ENCODE measurements around the gene SPTAN1.

SPTAN1 gene

GRCh38 chr9:128633601-128634000, 81.2 kb downstream of the SPTAN1 start:
- no peak overlapping the region for H3K4me3 Mint-ChIP-seq
- peaks cover 48% of the 10 kb centered on the region for H3K36me3 Mint-ChIP-seq (ENCODE audit: low read depth)
- no peaks in the 10 kb centered on the region for H3K9me3 Mint-ChIP-seq
- TF ChIP-seq CTCF (IDR thresholded peaks at IDR 0.05) = no peak
- no peak for DNase-seq
- no peaks in the 10 kb centered on the region for H3K27me3 Mint-ChIP-seq (ENCODE audit: low read depth, poor library complexity)
- peak overlapping the region; percentile 66 for H3K27ac Mint-ChIP-seq
- H3K4me1 Mint-ChIP-seq = peaks cover 15% of the 10 kb centered on the region

GRCh38 chr9:128634111-128634510, 81.7 kb downstream of the SPTAN1 start:
- TF ChIP-seq CTCF (IDR thresholded peaks at IDR 0.05) = no peak
- H3K4me1 Mint-ChIP-seq = peaks cover 11% of the 10 kb centered on the region
- H3K27me3 Mint-ChIP-seq (ENCODE audit: low read depth, poor library complexity) = no peaks in the 10 kb centered on the region
- DNase-seq = no peak
- H3K27ac Mint-ChIP-seq = peak overlapping the region; percentile 66
- no peaks in the 10 kb centered on the region for H3K9me3 Mint-ChIP-seq
- H3K4me3 Mint-ChIP-seq = no peak overlapping the region
- H3K36me3 Mint-ChIP-seq (ENCODE audit: low read depth) = peaks cover 48% of the 10 kb centered on the region

GRCh38 chr9:128634651-128635262, 82.4 kb downstream of the SPTAN1 start:
- DNase-seq = no peak
- TF ChIP-seq CTCF (IDR thresholded peaks at IDR 0.05) = no peak
- Mint-ChIP-seq H3K9me3 (no peaks in the 10 kb centered on the region), H3K36me3 (ENCODE audit: low read depth) (peaks cover 47% of the 10 kb centered on the region), H3K4me3 (no peak overlapping the region), H3K27me3 (ENCODE audit: low read depth, poor library complexity) (no peaks in the 10 kb centered on the region), H3K4me1 (peaks cover 5% of the 10 kb centered on the region), H3K27ac (peak overlapping the region; percentile 72)

GRCh38 chr9:128635266-128636023, 83.1 kb downstream of the SPTAN1 start:
- no peaks in the 10 kb centered on the region for H3K9me3 Mint-ChIP-seq
- H3K4me3 Mint-ChIP-seq = no peak overlapping the region
- H3K27ac Mint-ChIP-seq = peak overlapping the region; percentile 72
- H3K36me3 Mint-ChIP-seq (ENCODE audit: low read depth) = peaks cover 47% of the 10 kb centered on the region
- no peaks in the 10 kb centered on the region for H3K27me3 Mint-ChIP-seq (ENCODE audit: low read depth, poor library complexity)
- H3K4me1 Mint-ChIP-seq = peaks cover 5% of the 10 kb centered on the region
- peak; percentile 60 for TF ChIP-seq CTCF (IDR thresholded peaks at IDR 0.05)
- peak; percentile 68 for DNase-seq

GRCh38 chr9:128636024-128636390, 83.6 kb downstream of the SPTAN1 start:
- H3K4me3 Mint-ChIP-seq = no peak overlapping the region
- no peaks in the 10 kb centered on the region for H3K9me3 Mint-ChIP-seq
- no peak for TF ChIP-seq CTCF (IDR thresholded peaks at IDR 0.05)
- DNase-seq = peak; percentile 29
- H3K27ac Mint-ChIP-seq = peak overlapping the region; percentile 75
- peaks cover 46% of the 10 kb centered on the region for H3K36me3 Mint-ChIP-seq (ENCODE audit: low read depth)
- H3K27me3 Mint-ChIP-seq (ENCODE audit: low read depth, poor library complexity) = no peaks in the 10 kb centered on the region
- H3K4me1 Mint-ChIP-seq = peaks cover 5% of the 10 kb centered on the region

Data from nephron progenitor cell (in vitro differentiated cells).